Skeletal muscle tissue (tissue), 4 donors: ENCODE measurements around the gene DSN1. TPM values are rescaled to one million over a fixed set of nuclear protein-coding genes. Genes with fewer than 3 reads are reported as not detected.

Experiments used
- H3K27ac ChIP-seq: one replicate; pipeline ENCODE4 v1.7.0; 2013; ENCODE audit warnings: mild to moderate bottlenecking, low read depth, low read length, inconsistent platforms
- H3K27me3 ChIP-seq, 3 donors: one replicate each; pipeline ENCODE4 v1.7.0; 2013; ENCODE audit warnings: low read length in 3 of 3; ENCODE audit not compliant: control insufficient read depth in 3 of 3, insufficient read depth in 3 of 3
- H3K36me3 ChIP-seq, 3 donors: one replicate each; pipeline ENCODE4 v1.7.0; 2013; ENCODE audit warnings: low read length in 3 of 3; ENCODE audit not compliant: control insufficient read depth in 3 of 3, insufficient read depth in 3 of 3
- H3K4me1 ChIP-seq, 3 donors: one replicate each; pipeline ENCODE4 v1.7.0; 2013; ENCODE audit warnings: low read length in 3 of 3, mild to moderate bottlenecking in 3 of 3; ENCODE audit not compliant: control insufficient read depth in 3 of 3, insufficient read depth in 3 of 3
- H3K4me3 ChIP-seq, 3 donors: one replicate each; pipeline ENCODE4 v1.7.0; 2013; ENCODE audit warnings: low read length in 3 of 3
- H3K9ac ChIP-seq, 3 donors: one replicate each; pipeline ENCODE4 v1.7.0; 2013; ENCODE audit warnings: low read length in 3 of 3, mild to moderate bottlenecking in 3 of 3, moderate library complexity in 2 of 3, low read depth in 1 of 3
- H3K9me3 ChIP-seq, 3 donors: one replicate each; pipeline ENCODE4 v1.7.0; 2013; ENCODE audit warnings: low read length in 3 of 3; ENCODE audit not compliant: control insufficient read depth in 3 of 3
- total RNA-seq: library from RNA; depleted of rRNA; stranded (reverse); fragments of >200 nt; gene quantifications from one replicate; pipeline ENCODE4 v1.2.3, GENCODE V29; 2014
- donor health status: Osteomylitis.

The DSN1 gene
- 5.7 TPM for total RNA-seq

GRCh38 chr20:36773597-36774390, at the start of gene DSN1:
DSN1 (minus strand) TSS chr20:36773763; CDS start chr20:36771458, 2,305 bp downstream.
- Histone ChIP-seq H3K9ac (peak within 1 kb of the TSS; percentile 89 to 93 (median 92)), H3K27me3 (no peaks in the 10 kb centered on the region), H3K9me3 (no peaks in the 10 kb centered on the region)

GRCh38 chr20:36823121-36823520, 49.6 kb upstream of the DSN1 start:
- H3K9me3 ChIP-seq, result no peaks in the 10 kb centered on the region
- H3K4me3 ChIP-seq, result no peak overlapping the region
- H3K9ac ChIP-seq, result no peak overlapping the region
- H3K4me1 ChIP-seq, result peaks cover 6 to 15% (median 15%) of the 10 kb centered on the region in 3 donors
- no peak overlapping the region for H3K27ac ChIP-seq
- no peaks in the 10 kb centered on the region for H3K27me3 ChIP-seq
- H3K36me3 ChIP-seq, result peaks cover 5 to 15% (median 9%) of the 10 kb centered on the region in 3 donors

More at GRCh38 chr20:36773597-36774390, at the start of gene DSN1:
- Histone ChIP-seq H3K27ac (peak within 1 kb of the TSS; percentile 94), H3K4me1 (peaks cover 21 to 26% (median 22%) of the 10 kb centered on the region in 3 donors), H3K4me3 (peak within 1 kb of the TSS; percentile 78 to 99 (median 92)), H3K36me3 (no peaks in the 10 kb centered on the region)

GRCh38 chr20:36821964-36822437, 48.4 kb upstream of the DSN1 start:
- Histone ChIP-seq H3K4me1 (peaks cover 2 to 11% (median 7%) of the 10 kb centered on the region in 3 donors), H3K4me3 (no peak overlapping the region), H3K9ac (no peak overlapping the region), H3K27ac (no peak overlapping the region), H3K36me3 (peaks cover 4 to 14% (median 6%) of the 10 kb centered on the region in 3 donors), H3K9me3 (no peaks in the 10 kb centered on the region), H3K27me3 (no peaks in the 10 kb centered on the region)

GRCh38 chr20:36820928-36821327, 47.4 kb upstream of the DSN1 start:
- no peak overlapping the region for H3K9ac ChIP-seq
- no peak overlapping the region for H3K27ac ChIP-seq
- no peaks in the 10 kb centered on the region for H3K9me3 ChIP-seq
- no peak overlapping the region for H3K4me3 ChIP-seq
- no peaks in the 10 kb centered on the region for H3K27me3 ChIP-seq
- peaks cover 2 to 11% (median 7%) of the 10 kb centered on the region in 3 donors for H3K4me1 ChIP-seq
- peaks cover 4 to 15% (median 9%) of the 10 kb centered on the region in 3 donors for H3K36me3 ChIP-seq

GRCh38 chr20:36820073-36820472, 46.5 kb upstream of the DSN1 start:
- peak overlapping the region in 1 of 3 donors; percentile 20 for H3K9ac ChIP-seq

GRCh38 chr20:36819659-36820058, 46.1 kb upstream of the DSN1 start:
- Histone ChIP-seq H3K9ac (peak overlapping the region in 1 of 3 donors; percentile 20), H3K4me1 (peaks cover 2 to 11% (median 7%) of the 10 kb centered on the region in 3 donors), H3K36me3 (peaks cover 9 to 20% (median 15%) of the 10 kb centered on the region in 3 donors), H3K9me3 (no peaks in the 10 kb centered on the region), H3K27me3 (no peaks in the 10 kb centered on the region), H3K4me3 (no peak overlapping the region), H3K27ac (no peak overlapping the region)

More at GRCh38 chr20:36820073-36820472, 46.5 kb upstream of the DSN1 start:
- no peaks in the 10 kb centered on the region for H3K9me3 ChIP-seq
- H3K27ac ChIP-seq, result no peak overlapping the region
- peaks cover 2 to 11% (median 7%) of the 10 kb centered on the region in 3 donors for H3K4me1 ChIP-seq
- H3K4me3 ChIP-seq, result no peak overlapping the region
- H3K27me3 ChIP-seq, result no peaks in the 10 kb centered on the region
- H3K36me3 ChIP-seq, result peaks cover 9 to 19% (median 14%) of the 10 kb centered on the region in 3 donors

- Histone ChIP-seq H3K27ac (no peak overlapping the region), H3K27me3 (no peaks in the 10 kb centered on the region), H3K4me3 (no peak overlapping the region), H3K36me3 (peaks cover 10 to 16% (median 15%) of the 10 kb centered on the region in 3 donors), H3K4me1 (peaks cover 2 to 11% (median 7%) of the 10 kb centered on the region in 3 donors), H3K9ac (no peak overlapping the region), H3K9me3 (no peaks in the 10 kb centered on the region)
These were observed 45.3 kb upstream of the DSN1 start for GRCh38 chr20:36818861-36819260.

GRCh38 chr20:36818185-36818584, 44.6 kb upstream of the DSN1 start:
- Histone ChIP-seq H3K36me3 (peaks cover 12 to 17% (median 15%) of the 10 kb centered on the region in 3 donors), H3K27me3 (no peaks in the 10 kb centered on the region), H3K4me1 (peaks cover 2 to 11% (median 7%) of the 10 kb centered on the region in 3 donors), H3K9ac (no peak overlapping the region), H3K4me3 (no peak overlapping the region), H3K27ac (no peak overlapping the region), H3K9me3 (no peaks in the 10 kb centered on the region)

GRCh38 chr20:36817496-36817895, 43.9 kb upstream of the DSN1 start:
- no peak overlapping the region for H3K9ac ChIP-seq
- no peak overlapping the region for H3K4me3 ChIP-seq
- H3K36me3 ChIP-seq, result peaks cover 12 to 20% (median 15%) of the 10 kb centered on the region in 3 donors
- peaks cover 2 to 11% (median 7%) of the 10 kb centered on the region in 3 donors for H3K4me1 ChIP-seq
- no peaks in the 10 kb centered on the region for H3K9me3 ChIP-seq
- no peak overlapping the region for H3K27ac ChIP-seq
- no peaks in the 10 kb centered on the region for H3K27me3 ChIP-seq
